ENCODE results near the gene UTP18. TPM values are rescaled to one million over a fixed set of nuclear protein-coding genes. Genes with fewer than 3 reads are reported as not detected.

The UTP18 gene
- total and polyA plus RNA-seq, 10 of the 15 experiments (the other 5 are each of a cell fraction or from before 2014, with no cell fraction given): 31.0 to 111 (median 58.8) TPM

DNA sequence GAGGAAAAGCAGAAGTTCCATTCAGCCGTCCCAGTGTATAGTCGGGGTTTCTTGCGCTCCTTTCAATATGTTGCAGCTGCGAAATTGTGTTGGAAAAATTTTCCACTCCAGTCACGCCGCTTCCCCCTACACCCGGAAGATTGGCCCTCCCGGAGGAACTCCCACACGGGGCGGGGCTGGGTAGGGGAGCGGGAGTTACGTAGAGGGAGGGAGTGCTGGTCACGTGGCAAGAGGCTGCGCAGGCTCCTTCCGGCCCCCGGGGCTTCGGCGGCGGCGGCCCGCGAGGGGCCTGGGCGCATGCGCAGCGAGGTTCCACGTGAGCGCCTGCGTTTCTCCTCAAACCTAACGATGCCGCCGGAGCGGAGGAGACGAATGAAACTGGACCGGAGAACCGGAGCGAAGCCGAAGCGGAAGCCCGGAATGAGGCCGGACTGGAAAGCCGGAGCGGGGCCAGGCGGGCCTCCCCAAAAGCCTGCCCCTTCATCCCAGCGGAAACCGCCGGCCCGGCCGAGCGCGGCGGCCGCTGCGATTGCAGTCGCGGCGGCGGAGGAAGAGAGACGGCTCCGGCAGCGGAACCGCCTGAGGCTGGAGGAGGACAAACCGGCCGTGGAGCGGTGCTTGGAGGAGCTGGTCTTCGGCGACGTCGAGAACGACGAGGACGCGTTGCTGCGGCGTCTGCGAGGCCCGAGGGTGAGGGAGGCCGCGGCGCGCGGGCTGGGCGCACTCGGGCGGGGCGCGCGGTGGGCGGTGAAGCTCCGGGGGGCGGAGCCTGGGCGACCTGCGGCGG, at the start of gene UTP18 (continued):
- TF ChIP-seq SUPT20H (IDR thresholded peaks at IDR 0.05; ENCODE audit: borderline replicate concordance, control insufficient read depth, low read depth, low read length) (no peak), NRF1 (conservative IDR thresholded peaks at IDR 0.05; ENCODE audit: low read depth, low read length) (peak; percentile 93), FOXK2 (IDR thresholded peaks at IDR 0.05) (peak; percentile 99), MEF2A (IDR thresholded peaks at IDR 0.05; ENCODE audit: insufficient read depth, low read depth, low read length) (no peak), BHLHE40 (IDR thresholded peaks at IDR 0.05; ENCODE audit: borderline replicate concordance in 1 of 2, low read depth in 2 of 2, low read length in 1 of 2) (peak; percentile 98 to 99), CEBPB (IDR thresholded peaks at IDR 0.05; ENCODE audit: borderline replicate concordance in 1 of 2, low read depth in 2 of 2, low read length in 2 of 2) (no peak), BACH1 (IDR thresholded peaks at IDR 0.05; ENCODE audit: borderline replicate concordance) (0 out of 2 replicates have a peak, but pooled peaks have one; percentile 62), EGR1 (IDR thresholded peaks at IDR 0.05; ENCODE audit: borderline replicate concordance in 1 of 2, low read depth in 2 of 2, low read length in 2 of 2) (peak in 1 of 2 experiments; percentile 56; a peak in 2 of 3 replicates), SREBF2 (IDR thresholded peaks at IDR 0.05; ENCODE audit: low read length) (no peak), KAT2A (conservative IDR thresholded peaks at IDR 0.05; ENCODE audit: control insufficient read depth, low read depth, low read length) (no peak), RFX5 (IDR thresholded peaks at IDR 0.05; ENCODE audit: low read depth, low read length) (no peak), SREBF1 (IDR thresholded peaks at IDR 0.05; ENCODE audit: low read length) (peak; percentile 99), REST (IDR thresholded peaks at IDR 0.05; ENCODE audit: low read depth, low read length) (no peak), MAX (IDR thresholded peaks at IDR 0.05; ENCODE audit: low read depth, low read length) (peak; percentile 93), NBN (IDR thresholded peaks at IDR 0.05) (peak; percentile 99), ASH2L (IDR thresholded peaks at IDR 0.05; ENCODE audit: borderline replicate concordance, low read depth) (peak; percentile 67; the same call in 1 of the 2 replicates)
- TF ChIP-seq, protein P1, sequence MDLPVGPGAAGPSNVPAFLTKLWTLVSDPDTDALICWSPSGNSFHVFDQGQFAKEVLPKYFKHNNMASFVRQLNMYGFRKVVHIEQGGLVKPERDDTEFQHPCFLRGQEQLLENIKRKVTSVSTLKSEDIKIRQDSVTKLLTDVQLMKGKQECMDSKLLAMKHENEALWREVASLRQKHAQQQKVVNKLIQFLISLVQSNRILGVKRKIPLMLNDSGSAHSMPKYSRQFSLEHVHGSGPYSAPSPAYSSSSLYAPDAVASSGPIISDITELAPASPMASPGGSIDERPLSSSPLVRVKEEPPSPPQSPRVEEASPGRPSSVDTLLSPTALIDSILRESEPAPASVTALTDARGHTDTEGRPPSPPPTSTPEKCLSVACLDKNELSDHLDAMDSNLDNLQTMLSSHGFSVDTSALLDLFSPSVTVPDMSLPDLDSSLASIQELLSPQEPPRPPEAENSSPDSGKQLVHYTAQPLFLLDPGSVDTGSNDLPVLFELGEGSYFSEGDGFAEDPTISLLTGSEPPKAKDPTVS (IDR thresholded peaks at IDR 0.05; ENCODE audit: low read depth, low read length): no peak
- TF ChIP-seq, protein P2, sequence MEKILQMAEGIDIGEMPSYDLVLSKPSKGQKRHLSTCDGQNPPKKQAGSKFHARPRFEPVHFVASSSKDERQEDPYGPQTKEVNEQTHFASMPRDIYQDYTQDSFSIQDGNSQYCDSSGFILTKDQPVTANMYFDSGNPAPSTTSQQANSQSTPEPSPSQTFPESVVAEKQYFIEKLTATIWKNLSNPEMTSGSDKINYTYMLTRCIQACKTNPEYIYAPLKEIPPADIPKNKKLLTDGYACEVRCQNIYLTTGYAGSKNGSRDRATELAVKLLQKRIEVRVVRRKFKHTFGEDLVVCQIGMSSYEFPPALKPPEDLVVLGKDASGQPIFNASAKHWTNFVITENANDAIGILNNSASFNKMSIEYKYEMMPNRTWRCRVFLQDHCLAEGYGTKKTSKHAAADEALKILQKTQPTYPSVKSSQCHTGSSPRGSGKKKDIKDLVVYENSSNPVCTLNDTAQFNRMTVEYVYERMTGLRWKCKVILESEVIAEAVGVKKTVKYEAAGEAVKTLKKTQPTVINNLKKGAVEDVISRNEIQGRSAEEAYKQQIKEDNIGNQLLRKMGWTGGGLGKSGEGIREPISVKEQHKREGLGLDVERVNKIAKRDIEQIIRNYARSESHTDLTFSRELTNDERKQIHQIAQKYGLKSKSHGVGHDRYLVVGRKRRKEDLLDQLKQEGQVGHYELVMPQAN (conservative IDR thresholded peaks at IDR 0.05): peak; percentile 87
- TF ChIP-seq, protein P3, sequence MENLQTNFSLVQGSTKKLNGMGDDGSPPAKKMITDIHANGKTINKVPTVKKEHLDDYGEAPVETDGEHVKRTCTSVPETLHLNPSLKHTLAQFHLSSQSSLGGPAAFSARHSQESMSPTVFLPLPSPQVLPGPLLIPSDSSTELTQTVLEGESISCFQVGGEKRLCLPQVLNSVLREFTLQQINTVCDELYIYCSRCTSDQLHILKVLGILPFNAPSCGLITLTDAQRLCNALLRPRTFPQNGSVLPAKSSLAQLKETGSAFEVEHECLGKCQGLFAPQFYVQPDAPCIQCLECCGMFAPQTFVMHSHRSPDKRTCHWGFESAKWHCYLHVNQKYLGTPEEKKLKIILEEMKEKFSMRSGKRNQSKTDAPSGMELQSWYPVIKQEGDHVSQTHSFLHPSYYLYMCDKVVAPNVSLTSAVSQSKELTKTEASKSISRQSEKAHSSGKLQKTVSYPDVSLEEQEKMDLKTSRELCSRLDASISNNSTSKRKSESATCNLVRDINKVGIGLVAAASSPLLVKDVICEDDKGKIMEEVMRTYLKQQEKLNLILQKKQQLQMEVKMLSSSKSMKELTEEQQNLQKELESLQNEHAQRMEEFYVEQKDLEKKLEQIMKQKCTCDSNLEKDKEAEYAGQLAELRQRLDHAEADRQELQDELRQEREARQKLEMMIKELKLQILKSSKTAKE (IDR thresholded peaks at IDR 0.05; ENCODE audit: low read depth, poor library complexity, severe bottlenecking): peak; percentile 99

Data from GM12878 (cell line).